ENCODE measurements around the gene LY6G5C.

The LY6G5C gene

GRCh38 chr6:31691078-31691463, 10.2 kb upstream of the LY6G5C start:
- no peak for DNase-seq

DNA sequence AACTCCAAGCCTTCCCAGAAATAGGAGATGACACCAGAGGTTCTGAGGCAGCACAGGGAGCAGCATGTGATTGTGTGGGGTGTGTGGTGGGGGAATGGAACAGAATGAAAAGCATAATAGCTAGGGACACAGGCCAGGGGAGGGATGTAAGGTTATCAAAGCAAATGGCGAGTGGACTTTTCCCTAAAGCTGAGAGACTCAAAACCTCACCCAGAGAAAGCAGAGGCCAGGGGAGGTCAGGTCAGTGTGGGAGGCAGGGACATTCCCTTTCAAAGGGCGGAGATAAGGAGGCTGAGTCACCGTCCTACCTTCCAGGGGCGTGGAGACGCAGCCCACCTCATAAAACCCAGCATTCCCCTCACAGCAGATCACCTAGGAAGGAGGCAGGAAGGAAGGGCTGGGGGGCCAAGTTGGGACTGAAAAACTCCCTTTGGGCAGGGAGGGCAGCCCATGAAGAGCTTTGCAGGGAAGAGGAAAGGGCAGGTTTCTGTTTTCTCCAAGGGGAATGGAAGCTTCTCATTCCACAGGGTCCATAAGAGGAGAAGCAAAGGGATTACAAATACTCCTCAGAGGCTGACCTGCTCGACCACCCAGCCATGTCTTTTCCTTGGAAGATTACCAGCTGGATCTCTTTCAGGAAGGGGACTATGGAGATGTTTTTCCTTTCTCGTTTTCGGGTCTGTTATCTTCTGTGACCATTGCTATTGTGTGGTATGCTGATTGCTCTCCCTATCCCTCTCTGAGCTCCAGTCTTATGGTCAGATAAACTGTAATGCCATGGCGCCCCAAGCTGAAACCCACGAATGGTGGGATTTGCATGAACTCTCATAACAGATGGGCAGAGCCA, 9.6 kb upstream of the LY6G5C start:
- DNase-seq: no peak

GRCh38 chr6:31689249-31690110, 8.6 kb upstream of the LY6G5C start:
- peak; percentile 19 for DNase-seq

- DNase-seq: no peak
These were observed 7.2 kb upstream of the LY6G5C start for GRCh38 chr6:31687860-31688693.

DNA sequence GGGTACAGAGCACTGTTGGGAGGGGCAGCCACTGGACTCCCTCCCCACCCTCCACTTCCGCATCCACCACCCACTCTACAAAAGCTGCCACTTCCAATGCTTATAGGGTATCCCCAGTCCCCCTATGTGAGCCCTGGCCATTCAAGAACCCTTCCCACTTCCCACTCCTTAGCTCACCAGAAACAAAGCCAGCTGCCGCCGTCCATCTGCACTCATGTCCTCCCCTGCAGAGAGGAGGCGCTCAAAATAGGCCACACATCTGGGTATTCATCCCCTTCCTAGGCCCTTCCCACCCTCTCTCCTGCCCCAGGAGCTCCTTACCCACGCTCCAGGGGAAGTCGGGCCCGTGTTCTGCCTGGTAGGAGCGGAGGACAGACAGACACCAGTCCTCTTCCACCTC, 6.5 kb upstream of the LY6G5C start:
- DNase-seq: no peak

DNA sequence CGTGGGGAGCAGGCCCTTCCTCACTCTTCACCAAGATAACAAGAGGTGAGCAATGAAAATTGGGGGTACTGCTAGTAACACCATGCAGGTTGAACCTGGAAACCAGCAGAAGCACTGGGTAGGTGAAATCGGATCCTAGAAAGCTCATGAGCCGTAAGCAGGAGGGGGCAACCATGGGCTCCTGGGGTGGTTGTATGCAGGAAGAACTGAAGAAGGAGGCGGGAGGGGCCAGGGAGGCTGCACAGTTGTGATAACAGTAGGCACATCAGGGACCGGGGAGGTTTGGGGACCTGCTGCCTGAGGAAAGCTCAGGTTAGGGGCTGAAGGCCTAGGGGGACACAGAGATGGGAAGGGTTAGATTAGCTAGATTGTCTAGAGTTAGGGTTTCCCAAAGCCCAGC, 5.6 kb upstream of the LY6G5C start:
- no peak for DNase-seq

DNA sequence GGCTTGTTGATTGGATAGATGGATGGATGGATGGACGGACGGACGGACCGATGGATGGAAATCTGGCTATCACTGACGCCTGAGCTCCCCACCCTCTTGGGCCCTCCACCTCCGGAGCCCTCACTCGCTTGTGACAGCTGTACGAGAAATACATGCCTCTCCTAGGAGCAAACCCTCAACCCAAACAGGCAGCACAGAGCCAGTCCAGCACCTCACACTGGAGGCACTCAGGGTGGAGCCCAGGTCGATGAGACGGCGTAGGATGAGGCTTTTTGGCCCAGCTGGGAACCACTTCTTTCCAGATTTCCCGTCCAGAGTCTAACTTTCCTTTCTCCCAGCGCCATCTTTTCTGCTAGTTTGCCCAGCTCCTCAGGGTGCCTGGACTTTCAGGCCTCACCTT, 2.7 kb upstream of the LY6G5C start:
- DNase-seq: no peak

DNA sequence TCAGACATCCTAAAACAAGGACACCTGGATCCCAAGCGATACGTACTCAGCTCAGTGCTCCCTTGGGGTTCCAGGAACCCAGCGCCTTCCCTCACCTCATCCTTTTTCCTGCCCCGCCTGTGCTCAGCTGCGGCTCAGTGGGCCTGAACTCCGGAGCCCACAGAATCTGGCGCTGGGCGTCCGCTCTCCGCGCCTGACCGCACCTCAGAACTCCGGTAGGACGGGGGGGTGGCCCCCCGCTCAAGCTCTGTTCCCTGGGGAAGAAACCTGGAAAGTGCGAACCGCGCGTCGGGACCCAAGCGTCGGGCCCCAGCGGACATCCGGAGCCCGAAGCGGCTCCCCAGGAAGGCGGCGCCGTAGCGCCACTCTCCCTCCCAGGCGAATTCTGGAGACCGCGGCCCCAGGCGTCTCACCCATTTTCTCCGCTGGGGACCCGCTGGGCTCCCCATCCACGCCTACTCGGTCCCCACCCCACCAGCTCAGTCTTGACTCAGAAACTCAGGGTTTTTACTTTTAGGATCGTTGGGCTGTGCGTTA, 336 bp upstream of the LY6G5C start:
- DNase-seq: peak; percentile 45

GRCh38 chr6:31677955-31678354, 2.9 kb downstream of the LY6G5C start:
- no peak for DNase-seq

DNA sequence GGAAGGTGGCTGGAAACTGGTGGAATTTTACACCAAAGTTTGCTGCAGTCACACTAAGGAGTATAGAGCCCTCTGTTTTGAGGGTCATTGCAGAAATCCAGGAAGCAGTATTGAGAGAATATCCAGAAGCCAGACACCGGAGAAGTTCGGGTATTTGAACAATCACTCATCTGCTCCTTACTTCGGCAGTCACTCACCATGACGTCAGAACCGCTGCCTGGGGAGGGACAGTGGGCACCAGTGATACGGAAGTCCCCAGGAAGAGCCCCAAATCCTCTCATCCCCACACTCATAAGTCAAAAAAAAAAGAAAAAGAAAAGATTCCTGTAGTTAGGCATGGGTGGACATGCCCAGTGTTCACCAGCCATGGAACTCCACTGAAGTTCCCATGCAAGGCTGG, 4.0 kb downstream of the LY6G5C start:
- no peak for DNase-seq

DNA sequence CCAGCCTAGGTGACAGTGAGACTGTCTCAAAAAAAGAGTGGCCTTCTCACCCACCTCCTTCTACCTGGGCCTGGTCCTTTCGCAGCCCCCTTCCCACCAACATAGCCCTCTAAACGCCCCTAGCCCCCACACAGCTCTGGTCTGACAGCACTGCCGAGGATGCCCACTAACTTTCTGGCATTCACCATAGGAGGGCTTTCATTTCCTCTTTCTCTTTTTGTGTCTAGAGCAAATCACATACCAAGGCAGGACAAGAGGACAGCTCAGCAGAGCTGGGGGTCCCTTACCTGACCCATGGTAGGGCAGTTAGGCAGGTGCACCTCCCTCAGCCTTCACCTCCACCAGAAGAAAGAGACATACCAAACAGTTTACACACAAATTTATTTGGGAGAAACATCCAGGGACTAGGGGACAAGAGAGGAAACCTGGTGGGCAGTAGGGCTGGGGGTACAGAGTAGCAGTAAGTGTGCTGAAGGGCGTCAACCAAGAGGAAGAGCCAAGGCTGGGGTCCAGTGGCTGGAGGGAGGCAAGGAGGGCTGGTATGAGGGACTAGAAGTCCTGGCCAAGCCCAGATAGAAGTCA, 4.5 kb downstream of the LY6G5C start:
- DNase-seq: no peak

- no peak for DNase-seq
These were observed 11.2 kb downstream of the LY6G5C start, which contains the start of gene LY6G5B for GRCh38 chr6:31669676-31670075. LY6G5B (plus strand) TSS chr6:31669976; CDS start chr6:31670951, 975 bp downstream.

DNA sequence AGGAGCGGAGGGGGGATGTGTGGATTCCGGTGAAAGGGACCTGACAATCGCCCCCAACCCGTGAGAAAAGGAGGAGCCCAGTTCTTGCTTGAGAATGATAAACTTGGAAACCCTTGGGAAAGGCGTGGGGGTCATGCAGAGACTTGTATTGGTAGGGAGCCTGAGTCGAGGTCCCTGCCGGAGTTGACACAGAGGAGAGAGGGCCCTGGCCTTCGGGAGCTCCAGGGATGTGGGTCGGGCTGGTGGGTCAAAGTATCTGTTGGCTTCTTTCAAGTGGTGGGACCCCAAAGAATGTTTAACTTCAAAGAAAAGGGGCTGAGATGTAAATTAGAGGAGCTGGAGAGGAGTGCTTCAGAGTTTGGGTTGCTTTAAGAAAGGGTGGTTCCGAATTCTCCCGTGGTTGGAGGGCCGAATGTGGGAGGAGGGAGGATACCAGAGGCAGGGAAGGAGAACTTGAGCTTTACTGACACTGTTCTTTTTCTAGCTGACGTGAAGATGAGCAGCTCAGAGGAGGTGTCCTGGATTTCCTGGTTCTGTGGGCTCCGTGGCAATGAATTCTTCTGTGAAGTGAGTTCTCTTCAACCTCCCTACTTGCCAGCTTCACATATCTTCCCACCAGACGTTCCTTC, 14.4 kb downstream of the LY6G5C start:
- no peak for DNase-seq

- peak; percentile 98 for DNase-seq
These were observed 15.1 kb downstream of the LY6G5C start, which contains the start of gene CSNK2B for GRCh38 chr6:31665501-31666336. CSNK2B (plus strand) TSS chr6:31666080; CDS start chr6:31666832, 752 bp downstream.

GRCh38 chr6:31664790-31665500, 15.9 kb downstream of the LY6G5C start, which contains the start of gene GPANK1:
GPANK1 (minus strand) TSS chr6:31664997; CDS start chr6:31664478, 519 bp downstream.
- DNase-seq: peak; percentile 94

- no peak for DNase-seq
These were observed 16.7 kb downstream of the LY6G5C start for GRCh38 chr6:31663961-31664789.

GRCh38 chr6:31663126-31663960, 17.5 kb downstream of the LY6G5C start:
- no peak for DNase-seq

DNA sequence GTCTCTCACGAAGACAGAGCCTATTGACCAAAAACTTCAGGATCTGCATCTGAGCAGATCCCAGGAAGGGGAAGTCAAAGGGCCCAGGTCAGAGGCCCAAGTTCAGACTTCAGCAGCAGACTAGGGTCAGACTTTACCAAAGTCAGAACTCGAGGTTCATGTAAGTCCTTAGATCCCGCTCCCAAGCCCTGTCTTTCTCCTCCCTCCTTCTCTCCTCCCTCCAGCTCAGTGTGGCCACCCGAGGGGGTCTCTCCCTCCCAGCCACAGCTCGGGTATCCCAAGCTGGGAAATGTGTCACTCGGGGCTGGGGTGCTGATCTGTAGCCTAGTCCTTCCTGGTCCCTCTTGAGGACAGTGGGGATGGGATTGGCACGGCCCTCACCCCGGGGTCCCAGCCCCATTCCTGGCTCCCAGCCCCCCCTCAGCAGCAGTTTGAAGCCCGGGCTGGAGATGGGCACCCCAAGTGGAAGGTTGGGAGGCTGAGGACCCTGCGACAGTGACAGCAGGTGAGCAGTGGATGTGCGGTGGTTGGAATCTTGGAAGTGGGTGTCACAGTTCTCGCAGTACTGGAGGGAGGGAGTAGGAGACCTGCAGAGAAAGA, 18.6 kb downstream of the LY6G5C start:
- no peak for DNase-seq
